Inflammatory macrophage treated with lipopolysaccharide for 1 hour (primary cell): ENCODE measurements around the gene TTC39C.
"Not testable (repeated sequence)": the region's sequence is repeated elsewhere in the genome, so short reads cannot be mapped to it uniquely, and the experiment has no call there.

Experiments used
- DNase-seq, 2 donors: peaks; one replicate each; pipeline ENCODE4 v3.0.0-alpha.2; 2020 to 2022

Gene TTC39C

GRCh38 chr18:24018299-24018886 is 3.8 kb downstream of the TTC39C start:
- DNase-seq, result no peak

- no peak for DNase-seq
These were observed 5.2 kb downstream of the TTC39C start for GRCh38 chr18:24019641-24020331.

- no peak for DNase-seq
These were observed 7.0 kb downstream of the TTC39C start for GRCh38 chr18:24021505-24021904.

- no peak for DNase-seq
These were observed 7.6 kb downstream of the TTC39C start for GRCh38 chr18:24022161-24022560.

GRCh38 chr18:24023185-24023814 is 8.7 kb downstream of the TTC39C start:
- no peak for DNase-seq

- no peak for DNase-seq
These were observed 9.9 kb downstream of the TTC39C start for GRCh38 chr18:24024425-24024824.

- no peak for DNase-seq
These were observed 11.9 kb downstream of the TTC39C start for GRCh38 chr18:24026457-24026856.

- peak; percentile 81 to 84 for DNase-seq
These were observed 12.7 kb downstream of the TTC39C start for GRCh38 chr18:24027156-24027827.

GRCh38 chr18:24028946-24029345 is 14.4 kb downstream of the TTC39C start:
- not testable (repeated sequence) for DNase-seq

- no peak for DNase-seq
These were observed 16.8 kb downstream of the TTC39C start for GRCh38 chr18:24031318-24031717.

- DNase-seq, result no peak
These were observed 17.4 kb downstream of the TTC39C start for GRCh38 chr18:24031916-24032315.

GRCh38 chr18:24033641-24034412 is 19.3 kb downstream of the TTC39C start:
- DNase-seq, result peak in 1 of 2 donors; percentile 55

GRCh38 chr18:24035316-24035715 is 20.8 kb downstream of the TTC39C start:
- DNase-seq, result no peak

GRCh38 chr18:24039671-24040070 is 25.1 kb downstream of the TTC39C start:
- DNase-seq, result peak; percentile 84 to 92

- peak in 1 of 2 donors; percentile 59 for DNase-seq
These were observed 27.1 kb downstream of the TTC39C start for GRCh38 chr18:24041691-24042090.

- peak in 1 of 2 donors; percentile 28 for DNase-seq
These were observed 28.8 kb downstream of the TTC39C start for GRCh38 chr18:24043403-24043802.

GRCh38 chr18:24048261-24048660 is 33.7 kb downstream of the TTC39C start:
- DNase-seq, result no peak

- no peak for DNase-seq
These were observed 34.6 kb downstream of the TTC39C start for GRCh38 chr18:24049142-24049541.

GRCh38 chr18:24051031-24051947 is 36.7 kb downstream of the TTC39C start:
- DNase-seq, result no peak

GRCh38 chr18:24052053-24052452 is 37.5 kb downstream of the TTC39C start:
- DNase-seq, result no peak

GRCh38 chr18:24053211-24053610 is 38.7 kb downstream of the TTC39C start:
- no peak for DNase-seq

- no peak for DNase-seq
These were observed 39.6 kb downstream of the TTC39C start for GRCh38 chr18:24054130-24054529.
